Peyer's patch (tissue), 4 donors: Measurements from ENCODE around the gene PYGM.

Source experiments
- CTCF ChIP-seq, 6 experiments: fragments of 450-650 bp in 4 of 6; fragments of 200-600 bp in 2 of 6; sonication (generic) in 1 of 6; IDR thresholded peaks; one replicate each; pipeline ENCODE4 v1.5.1; 2017 to 2019; ENCODE audit warnings: antibody characterized with exemption in 6 of 6, mild to moderate bottlenecking in 3 of 6, moderate library complexity in 1 of 6
- POLR2A ChIP-seq, 2 donors: fragments of 450-650 bp; IDR thresholded peaks; one replicate each; pipeline ENCODE4 v1.5.1; 2017; ENCODE audit warnings: antibody characterized with exemption in 2 of 2, mild to moderate bottlenecking in 2 of 2, moderate library complexity in 2 of 2

- no peak for TF ChIP-seq CTCF (IDR thresholded peaks at IDR 0.05)
- no peak for TF ChIP-seq POLR2A (IDR thresholded peaks at IDR 0.05)
Observed at GRCh38 chr11:64753380-64754123, 6.2 kb downstream of the PYGM start.
